Panc1 (cell line): Measurements from ENCODE around the gene SLC9A6. TPM values are rescaled to one million over a fixed set of nuclear protein-coding genes. Genes with fewer than 3 reads are reported as not detected.

Source experiments
- ATAC-seq: fragments of 200-7000 bp; cut with Tn5 transposase; 2 replicates; pipeline ENCODE4 v1.9.1; 2020; ENCODE audit warnings: mild to moderate bottlenecking, moderate library complexity
- BruUV-seq: library from RNA; stranded (reverse); fragments of 400-500 nt; replicated peaks from 2 replicates; lab custom pipeline; 2021; lab: Mats Ljungman, UMichigan
- CTCF ChIA-PET: fragments of 300-600 bp; sonication (Branson Sonifier 250); formaldehyde crosslinking; loops from one replicate; lab custom pipeline; 2022; ENCODE audit warnings: antibody characterized with exemption; lab: Charles Lee
- POLR2A ChIA-PET: fragments of 300-600 bp; sonication (Branson Sonifier 250); formaldehyde crosslinking; loops from one replicate; lab custom pipeline; 2022; ENCODE audit warnings: antibody characterized with exemption; lab: Charles Lee
- DNase-seq: peaks from one replicate; pipeline ENCODE4 v3.0.0-alpha.2; 2010; ENCODE audit warnings: low read depth, low spot score
- H3K27ac ChIP-seq: 2 replicates; pipeline ENCODE4 v1.5.1; 2011; ENCODE audit warnings: mild to moderate bottlenecking, low read length, inconsistent platforms
- H3K27me3 ChIP-seq: fragments of 200-500 bp; sonication (Bioruptor generic); 2 replicates; pipeline ENCODE4 v1.6.0; 2014; ENCODE audit warnings: low read length, inconsistent platforms; ENCODE audit not compliant: control insufficient read depth, insufficient read depth
- H3K36me3 ChIP-seq: fragments of 200-500 bp; sonication (Bioruptor generic); 2 replicates; pipeline ENCODE4 v1.5.1; 2014; ENCODE audit warnings: inconsistent platforms, mild to moderate bottlenecking, low read length, moderate library complexity; ENCODE audit not compliant: control insufficient read depth, insufficient read depth
- H3K4me1 ChIP-seq: 2 replicates; pipeline ENCODE4 v1.5.1; 2011; ENCODE audit warnings: inconsistent platforms, mild to moderate bottlenecking, low read length, moderate library complexity; ENCODE audit not compliant: control insufficient read depth, insufficient read depth
- H3K4me3 ChIP-seq, 2 experiments: 2 replicates each; pipeline ENCODE4 v1.5.1; 2011 to 2012; ENCODE audit warnings: low read depth in 2 of 2, low read length in 2 of 2, mild to moderate bottlenecking in 2 of 2, inconsistent platforms in 1 of 2, moderate library complexity in 1 of 2
- H3K9me3 ChIP-seq: fragments of 200-500 bp; sonication (Bioruptor generic); 2 replicates; pipeline ENCODE4 v1.5.1; 2014; ENCODE audit warnings: low read depth, mild to moderate bottlenecking, inconsistent platforms, low read length, moderate library complexity; ENCODE audit not compliant: control insufficient read depth, insufficient read depth
- CTCF ChIP-seq: fragments of 450-650 bp; IDR thresholded peaks from 2 replicates; pipeline ENCODE4 v1.5.1; 2017; ENCODE audit warnings: mild to moderate bottlenecking
- POLR2AphosphoS5 ChIP-seq: IDR thresholded peaks from 2 replicates; pipeline ENCODE4 v1.6.1; 2012; ENCODE audit warnings: mild to moderate bottlenecking, low read depth, low read length, moderate library complexity
- REST ChIP-seq, 2 experiments: IDR thresholded peaks; 2 replicates each; pipeline ENCODE4 v1.6.1; 2011 to 2012; ENCODE audit warnings: low read depth in 2 of 2, control low read depth in 1 of 2, low read length in 1 of 2, mild to moderate bottlenecking in 1 of 2, moderate library complexity in 1 of 2; ENCODE audit not compliant: insufficient read depth in 1 of 2
- SIN3A ChIP-seq: IDR thresholded peaks from 2 replicates; pipeline ENCODE4 v1.6.1; 2012; ENCODE audit warnings: low read depth, mild to moderate bottlenecking, low read length, moderate library complexity, borderline replicate concordance; ENCODE audit not compliant: insufficient read depth
- TCF7L2 ChIP-seq: IDR thresholded peaks from 2 replicates; pipeline ENCODE4 v1.6.1; 2011; ENCODE audit warnings: mild to moderate bottlenecking, low read depth, low read length, inconsistent platforms
- in situ Hi-C: cut with HindIII; loops from 2 replicates; pipeline ENCODE4 v1.10.0; 2016; ENCODE audit warnings: low sequenced_read_pairs, low pct_unique_long_range_greater_than_20kb
- intact Hi-C: fragments of 100-400 bp; cut with micrococcal nuclease; formaldehyde crosslinking; loops from one replicate; pipeline ENCODE4 v1.10.0; 2022; ENCODE audit not compliant: unreplicated experiment
- total RNA-seq: library from RNA; stranded (reverse); gene quantifications from one replicate; pipeline ENCODE4 v1.2.1, GENCODE V29; 2021; ENCODE audit not compliant: unreplicated experiment

The SLC9A6 gene
- total RNA-seq, 1 experiment from 2014 or later, result 22.0 TPM

GRCh38 chrX:136035663-136036062 lies 50.4 kb downstream of the SLC9A6 start:
- Histone ChIP-seq H3K27me3 (no peaks in the 10 kb centered on the region), H3K4me1 (no peaks in the 10 kb centered on the region), H3K9me3 (no peaks in the 10 kb centered on the region), H3K4me3 (no peak overlapping the region), H3K36me3 (no peaks in the 10 kb centered on the region), H3K27ac (no peak overlapping the region)
- intact Hi-C loops, result no loop called here
- CTCF ChIA-PET, result interaction anchor here (0.5 to 0.6 kb wide), 2 partner anchors 120 to 128 kb away, joined by 3 to 4 read pairs; no protein-coding TSS in a partner anchor
- POLR2A ChIA-PET, result no interaction called here
- TF ChIP-seq SIN3A (no peak), POLR2AphosphoS5 (no peak), TCF7L2 (no peak), CTCF (no peak), REST (IDR thresholded peaks at IDR 0.05; ENCODE audit: insufficient read depth in 1 of 2, low read depth in 2 of 2, low read length in 1 of 2) (no peak)
- ATAC-seq, result no peak
- DNase-seq, result no peak
- BruUV-seq, result no TSS peak
- in situ Hi-C loops, result no loop called here

- H3K4me1 ChIP-seq, result no peaks in the 10 kb centered on the region
- no peak overlapping the region for H3K27ac ChIP-seq
- TF ChIP-seq SIN3A (no peak), TCF7L2 (no peak), REST (IDR thresholded peaks at IDR 0.05; ENCODE audit: insufficient read depth in 1 of 2, low read depth in 2 of 2, low read length in 1 of 2) (no peak), POLR2AphosphoS5 (no peak), CTCF (no peak)
- POLR2A ChIA-PET, result no interaction called here
- no peaks in the 10 kb centered on the region for H3K36me3 ChIP-seq
- in situ Hi-C loops, result no loop called here
- BruUV-seq, result no TSS peak
- CTCF ChIA-PET, result no interaction called here
- intact Hi-C loops, result no loop called here
- ATAC-seq, result no peak
- H3K9me3 ChIP-seq, result no peaks in the 10 kb centered on the region
- no peaks in the 10 kb centered on the region for H3K27me3 ChIP-seq
- no peak overlapping the region for H3K4me3 ChIP-seq
- no peak for DNase-seq
Observed at GRCh38 chrX:136039485-136039884, 54.2 kb downstream of the SLC9A6 start.
